Vagina (tissue), 2 donors: ENCODE measurements around the gene FOLR3. TPM values are rescaled to one million over a fixed set of nuclear protein-coding genes. Genes with fewer than 3 reads are reported as not detected.

Source experiments
- DNase-seq, 2 donors: peaks; one replicate each; pipeline ENCODE4 v3.0.0-alpha.2; 2017; ENCODE audit errors: extremely low spot score in 2 of 2
- H3K27ac ChIP-seq: fragments of 200-600 bp; sonication (generic); one replicate; pipeline ENCODE4 v1.5.1; 2019
- H3K27me3 ChIP-seq: fragments of 200-600 bp; sonication (generic); one replicate; pipeline ENCODE4 v1.5.1; 2019
- H3K36me3 ChIP-seq, 2 donors: fragments of 200-600 bp; sonication (generic); one replicate each; pipeline ENCODE4 v1.5.1; 2017 to 2019
- H3K4me1 ChIP-seq: fragments of 200-600 bp; sonication (generic); one replicate; pipeline ENCODE4 v1.5.1; 2019
- H3K4me3 ChIP-seq, 2 donors: fragments of 200-600 bp; sonication (generic); 1 replicate in 1 of 2; 2 replicates in 1 of 2; pipeline ENCODE4 v1.5.1; 2016 to 2019
- H3K9me3 ChIP-seq: fragments of 200-600 bp; sonication (generic); one replicate; pipeline ENCODE4 v1.5.1; 2019
- POLR2A ChIP-seq, 2 donors: fragments of 450-650 bp; IDR thresholded peaks; one replicate each; pipeline ENCODE4 v1.6.1; 2017; ENCODE audit warnings: antibody characterized with exemption in 2 of 2, mild to moderate bottlenecking in 2 of 2, moderate library complexity in 2 of 2
- POLR2AphosphoS5 ChIP-seq, 2 donors: sonication (generic); formaldehyde crosslinking; IDR thresholded peaks; one replicate each; pipeline ENCODE4 v1.9.0; 2017; ENCODE audit warnings: antibody characterized with exemption in 2 of 2, mild to moderate bottlenecking in 2 of 2, low read depth in 1 of 2; ENCODE audit not compliant: insufficient read depth in 1 of 2
- intact Hi-C: fragments of 100-400 bp; cut with DNase I; formaldehyde crosslinking; loops from one replicate; pipeline ENCODE4 v1.15.1; 2023
- total RNA-seq: library from RNA; depleted of rRNA; stranded (reverse); fragments of >200 nt; gene quantifications from one replicate; pipeline ENCODE4 v1.2.3, GENCODE V29; 2016
- TF ChIP-seq, protein P1 (sequence below), 3 experiments: fragments of 450-650 bp in 2 of 3; fragments of 200-600 bp in 1 of 3; sonication (generic) in 1 of 3; IDR thresholded peaks; one replicate each; pipeline ENCODE4 v1.5.1; 2017 to 2019; ENCODE audit warnings: antibody characterized with exemption in 3 of 3, mild to moderate bottlenecking in 2 of 3, moderate library complexity in 2 of 3

Gene FOLR3
- total RNA-seq, 1 donor from 2014 or later: not detected

DNA sequence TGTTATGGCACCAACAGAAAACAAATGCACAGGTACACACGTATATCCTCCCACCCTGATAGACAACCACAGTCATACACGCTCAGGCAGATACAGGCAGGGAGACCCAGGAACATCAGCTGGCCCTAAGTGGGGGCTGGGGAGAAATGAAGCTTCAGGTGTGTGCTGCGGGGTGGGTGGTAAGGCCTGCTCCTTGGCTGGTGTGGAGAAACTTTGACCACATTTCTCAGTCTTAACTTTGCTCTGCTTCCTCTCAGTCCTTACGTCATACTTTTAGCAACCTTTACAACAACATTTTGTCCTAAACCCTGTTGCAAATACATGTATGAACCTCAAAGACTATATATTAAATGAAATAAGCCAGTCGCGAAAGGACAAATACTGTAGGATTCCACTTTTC lies 16.3 kb upstream of the FOLR3 start:
- H3K27me3 ChIP-seq: no peaks in the 10 kb centered on the region
- DNase-seq: no peak
- TF ChIP-seq, protein P1, sequence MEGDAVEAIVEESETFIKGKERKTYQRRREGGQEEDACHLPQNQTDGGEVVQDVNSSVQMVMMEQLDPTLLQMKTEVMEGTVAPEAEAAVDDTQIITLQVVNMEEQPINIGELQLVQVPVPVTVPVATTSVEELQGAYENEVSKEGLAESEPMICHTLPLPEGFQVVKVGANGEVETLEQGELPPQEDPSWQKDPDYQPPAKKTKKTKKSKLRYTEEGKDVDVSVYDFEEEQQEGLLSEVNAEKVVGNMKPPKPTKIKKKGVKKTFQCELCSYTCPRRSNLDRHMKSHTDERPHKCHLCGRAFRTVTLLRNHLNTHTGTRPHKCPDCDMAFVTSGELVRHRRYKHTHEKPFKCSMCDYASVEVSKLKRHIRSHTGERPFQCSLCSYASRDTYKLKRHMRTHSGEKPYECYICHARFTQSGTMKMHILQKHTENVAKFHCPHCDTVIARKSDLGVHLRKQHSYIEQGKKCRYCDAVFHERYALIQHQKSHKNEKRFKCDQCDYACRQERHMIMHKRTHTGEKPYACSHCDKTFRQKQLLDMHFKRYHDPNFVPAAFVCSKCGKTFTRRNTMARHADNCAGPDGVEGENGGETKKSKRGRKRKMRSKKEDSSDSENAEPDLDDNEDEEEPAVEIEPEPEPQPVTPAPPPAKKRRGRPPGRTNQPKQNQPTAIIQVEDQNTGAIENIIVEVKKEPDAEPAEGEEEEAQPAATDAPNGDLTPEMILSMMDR (IDR thresholded peaks at IDR 0.05): no peak
- TF ChIP-seq POLR2A (IDR thresholded peaks at IDR 0.05) (no peak), POLR2AphosphoS5 (IDR thresholded peaks at IDR 0.05; ENCODE audit: insufficient read depth in 1 of 2, low read depth in 1 of 2) (no peak)
- intact Hi-C loops: no loop called here
- no peaks in the 10 kb centered on the region for H3K9me3 ChIP-seq
- no peaks in the 10 kb centered on the region for H3K36me3 ChIP-seq
- H3K4me3 ChIP-seq: no peak overlapping the region
- H3K27ac ChIP-seq: no peak overlapping the region
- H3K4me1 ChIP-seq: no peaks in the 10 kb centered on the region

DNA sequence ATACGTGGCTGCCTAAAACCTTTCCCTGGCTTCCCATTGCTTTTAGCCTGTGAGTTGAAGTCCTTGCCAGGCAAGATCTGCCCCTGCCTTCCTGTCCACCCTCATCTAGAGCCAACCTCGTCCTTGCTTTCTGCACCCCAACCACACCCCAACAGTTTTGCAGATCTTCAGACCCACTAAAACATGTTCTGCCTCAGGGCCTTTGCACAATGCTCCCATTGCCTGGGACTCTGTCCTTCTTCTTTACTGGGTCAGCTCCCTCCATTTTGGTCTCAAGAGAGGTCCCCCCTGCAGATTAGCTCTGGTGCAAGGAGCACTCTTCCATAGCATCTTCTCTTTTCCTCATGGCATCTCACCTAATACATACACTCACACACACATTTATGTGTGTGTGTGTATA lies 14.6 kb upstream of the FOLR3 start:
- DNase-seq: no peak
- Histone ChIP-seq H3K27me3 (no peaks in the 10 kb centered on the region), H3K9me3 (no peaks in the 10 kb centered on the region), H3K4me3 (no peak overlapping the region), H3K4me1 (no peaks in the 10 kb centered on the region), H3K27ac (no peak overlapping the region), H3K36me3 (no peaks in the 10 kb centered on the region)
- intact Hi-C loops: no loop called here
- no peak for TF ChIP-seq POLR2AphosphoS5 (IDR thresholded peaks at IDR 0.05; ENCODE audit: insufficient read depth in 1 of 2, low read depth in 1 of 2)
- TF ChIP-seq, protein P1 (IDR thresholded peaks at IDR 0.05): no peak
- TF ChIP-seq POLR2A (IDR thresholded peaks at IDR 0.05): no peak

DNA sequence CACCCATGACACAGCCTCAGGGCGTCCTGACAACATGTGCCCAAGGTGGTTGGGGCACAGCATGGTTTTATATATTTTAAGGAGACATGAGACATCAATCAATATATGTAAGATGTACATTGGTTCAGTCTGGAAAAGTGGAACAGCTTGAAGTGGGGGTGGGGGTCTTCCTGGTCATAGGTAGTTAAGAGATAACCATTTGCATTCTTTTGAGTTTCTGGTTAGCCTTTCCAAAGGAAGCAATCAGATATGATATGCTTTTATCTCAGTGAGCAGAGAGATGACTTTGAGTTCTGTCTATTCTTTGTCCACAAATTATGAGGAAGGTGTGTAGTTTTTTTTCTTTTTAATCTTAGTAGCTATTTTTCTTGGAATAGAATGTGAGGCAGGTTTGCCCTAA lies 12.9 kb upstream of the FOLR3 start:
- no peak overlapping the region for H3K4me3 ChIP-seq
- DNase-seq: no peak
- no peaks in the 10 kb centered on the region for H3K27me3 ChIP-seq
- H3K4me1 ChIP-seq: no peaks in the 10 kb centered on the region
- no peaks in the 10 kb centered on the region for H3K36me3 ChIP-seq
- no peaks in the 10 kb centered on the region for H3K9me3 ChIP-seq
- intact Hi-C loops: no loop called here
- H3K27ac ChIP-seq: no peak overlapping the region
- TF ChIP-seq POLR2AphosphoS5 (IDR thresholded peaks at IDR 0.05; ENCODE audit: insufficient read depth in 1 of 2, low read depth in 1 of 2) (no peak), POLR2A (IDR thresholded peaks at IDR 0.05) (no peak)
- TF ChIP-seq, protein P1 (IDR thresholded peaks at IDR 0.05): no peak

DNA sequence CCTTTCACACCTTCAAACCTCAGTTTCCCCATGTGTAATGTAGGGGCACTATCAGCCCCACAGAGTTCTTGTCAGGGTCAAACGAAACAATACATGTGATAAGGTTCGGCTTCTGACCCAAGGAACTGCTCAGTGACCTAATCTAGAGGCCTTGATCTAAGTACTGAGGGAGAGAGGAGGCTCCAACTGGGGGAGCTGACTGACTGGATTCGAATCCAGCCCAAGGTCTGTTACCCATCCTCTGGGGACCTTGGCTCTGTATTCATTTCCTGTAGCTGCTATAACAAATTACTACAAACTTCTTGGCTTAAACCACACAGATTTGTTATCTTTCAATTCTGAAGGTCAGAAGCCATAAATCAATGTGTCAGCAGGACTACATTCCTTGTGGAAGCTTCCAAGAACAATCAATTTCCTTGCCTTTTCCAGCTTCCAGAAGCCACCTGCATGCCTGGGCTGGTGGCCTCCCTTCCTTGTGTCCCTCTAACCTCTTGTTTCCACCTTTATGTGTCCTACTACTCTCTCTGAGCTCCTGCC lies 12.3 kb upstream of the FOLR3 start:
- Histone ChIP-seq H3K36me3 (no peaks in the 10 kb centered on the region), H3K4me1 (no peaks in the 10 kb centered on the region), H3K9me3 (no peaks in the 10 kb centered on the region), H3K4me3 (no peak overlapping the region), H3K27me3 (no peaks in the 10 kb centered on the region), H3K27ac (no peak overlapping the region)
- DNase-seq: no peak
- intact Hi-C loops: no loop called here
- TF ChIP-seq POLR2A (IDR thresholded peaks at IDR 0.05): no peak
- TF ChIP-seq POLR2AphosphoS5 (IDR thresholded peaks at IDR 0.05; ENCODE audit: insufficient read depth in 1 of 2, low read depth in 1 of 2): no peak
- TF ChIP-seq, protein P1 (IDR thresholded peaks at IDR 0.05): no peak

DNA sequence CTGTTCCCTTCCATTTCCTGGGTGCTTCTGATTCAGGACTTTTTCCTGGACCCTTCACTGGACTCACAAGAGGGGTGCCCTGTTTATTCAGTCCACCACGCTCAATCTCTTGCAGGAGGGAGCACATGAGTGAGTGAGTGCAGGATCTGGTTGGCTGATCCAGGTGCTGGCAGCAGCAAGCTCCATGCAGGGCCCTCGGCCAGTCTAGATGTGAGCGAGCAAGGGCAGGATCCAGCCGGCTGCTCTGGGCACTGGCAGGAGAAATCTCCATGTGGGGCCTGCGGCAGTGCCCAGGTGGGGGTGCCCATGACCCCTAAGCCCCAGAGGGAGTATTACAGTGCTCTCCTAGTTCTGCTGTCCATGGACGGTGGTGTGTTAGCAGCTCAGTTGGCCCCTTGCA lies 11.5 kb upstream of the FOLR3 start:
- no peak overlapping the region for H3K4me3 ChIP-seq
- no peaks in the 10 kb centered on the region for H3K9me3 ChIP-seq
- TF ChIP-seq POLR2A (IDR thresholded peaks at IDR 0.05) (no peak), POLR2AphosphoS5 (IDR thresholded peaks at IDR 0.05; ENCODE audit: insufficient read depth in 1 of 2, low read depth in 1 of 2) (no peak)
- TF ChIP-seq, protein P1 (IDR thresholded peaks at IDR 0.05): no peak
- no peaks in the 10 kb centered on the region for H3K4me1 ChIP-seq
- H3K27ac ChIP-seq: no peak overlapping the region
- no peak for DNase-seq
- no peaks in the 10 kb centered on the region for H3K36me3 ChIP-seq
- intact Hi-C loops: no loop called here
- no peaks in the 10 kb centered on the region for H3K27me3 ChIP-seq
